Endothelial cell of umbilical vein (primary cell): ENCODE data around the gene ACP5. TPM values are rescaled to one million over a fixed set of nuclear protein-coding genes. Genes with fewer than 3 reads are reported as not detected.

Experiments
- BruUV-seq: library from RNA; stranded (reverse); fragments of 400-500 nt; replicated peaks from 2 replicates; lab custom pipeline; 2021; lab: Mats Ljungman, UMichigan
- CTCF ChIA-PET: fragments of 300-600, 350-600 bp; sonication (Branson Sonifier 250); formaldehyde crosslinking; loops from one replicate; lab custom pipeline; 2021; ENCODE audit warnings: antibody characterized with exemption, inconsistent platforms; lab: Charles Lee
- POLR2A ChIA-PET: fragments of 300-600, 350-600 bp; sonication (Branson Sonifier 250); formaldehyde crosslinking; loops from one replicate; lab custom pipeline; 2021; ENCODE audit warnings: antibody characterized with exemption, inconsistent platforms; lab: Charles Lee
- DNase-seq: peaks from one replicate; pipeline ENCODE4 v3.0.0-alpha.2; 2011; ENCODE audit warnings: low read depth, low spot score
- FAIRE-seq: peaks from 2 replicates; lab custom pipeline; 2011; peaks lifted over from hg19 to GRCh38; lab: Jason Lieb, UNC
- H2AFZ ChIP-seq: 2 replicates; pipeline ENCODE4 v1.6.0; 2012; ENCODE audit warnings: low read depth, low read length, control low read depth, inconsistent platforms
- H3K27ac ChIP-seq: 2 replicates; pipeline ENCODE4 v1.5.1; 2011; ENCODE audit warnings: low read depth, mild to moderate bottlenecking, control low read depth, low read length, moderate library complexity; ENCODE audit not compliant: insufficient read depth
- H3K27me3 ChIP-seq, 2 experiments: 2 replicates each; pipeline versions ENCODE4 v1.6.0 to v1.6.1; 2011; ENCODE audit warnings: low read length in 2 of 2, mixed read lengths in 1 of 2; ENCODE audit not compliant: control insufficient read depth in 2 of 2, insufficient read depth in 2 of 2
- H3K36me3 ChIP-seq, 2 experiments: 2 replicates in 1 of 2; 3 replicates in 1 of 2; pipeline ENCODE4 v1.5.1; 2011; ENCODE audit warnings: low read length in 2 of 2, mild to moderate bottlenecking in 1 of 2, moderate library complexity in 1 of 2; ENCODE audit not compliant: control insufficient read depth in 2 of 2, insufficient read depth in 2 of 2; ENCODE audit errors: extremely low read depth in 1 of 2
- H3K4me1 ChIP-seq: 3 replicates; pipeline ENCODE4 v1.5.1; 2011; ENCODE audit warnings: mild to moderate bottlenecking, low read length; ENCODE audit not compliant: control insufficient read depth, insufficient read depth; ENCODE audit errors: extremely low read depth
- H3K4me2 ChIP-seq: 2 replicates; pipeline ENCODE4 v1.6.1; 2011; ENCODE audit warnings: low read length, control low read depth, mixed read lengths; ENCODE audit not compliant: insufficient read depth
- H3K4me3 ChIP-seq, 3 experiments: fragments of 200-600 bp in 1 of 3; sonication (generic), shearing (Covaris generic) in 1 of 3; replicated peaks in 1 of 3; 2 replicates each; pipeline ENCODE4 v1.5.1; 2011 to 2016; ENCODE audit warnings: control low read depth in 3 of 3, low read length in 3 of 3, mild to moderate bottlenecking in 2 of 3, inconsistent platforms in 1 of 3, low read depth in 1 of 3, moderate library complexity in 1 of 3; ENCODE audit not compliant: insufficient read depth in 1 of 3
- H3K79me2 ChIP-seq: 2 replicates; pipeline ENCODE4 v1.6.0; 2012; ENCODE audit warnings: low read length, inconsistent platforms; ENCODE audit not compliant: control insufficient read depth, insufficient read depth
- H3K9ac ChIP-seq: replicated peaks from 2 replicates; pipeline ENCODE3; 2011; ENCODE audit warnings: low read length, control low read depth; ENCODE audit not compliant: insufficient read depth; ENCODE audit errors: extremely low read depth
- H3K9me1 ChIP-seq: replicated peaks from 3 replicates; pipeline ENCODE4 v1.6.0; 2011; ENCODE audit warnings: mild to moderate bottlenecking, low read length; ENCODE audit not compliant: control insufficient read depth, insufficient read depth; ENCODE audit errors: extremely low read depth
- H3K9me3 ChIP-seq: replicated peaks from 2 replicates; pipeline ENCODE4 v1.5.1; 2012; ENCODE audit warnings: low read length, inconsistent platforms; ENCODE audit not compliant: control insufficient read depth, insufficient read depth
- H4K20me1 ChIP-seq: replicated peaks from 2 replicates; pipeline ENCODE3; 2011; ENCODE audit warnings: mild to moderate bottlenecking, low read length; ENCODE audit not compliant: control insufficient read depth, insufficient read depth; ENCODE audit errors: extremely low read depth
- CTCF ChIP-seq, 2 donors: IDR thresholded peaks; 1 replicate in 1 of 2; 2 replicates in 1 of 2; pipeline ENCODE4 v1.5.1; 2011; ENCODE audit warnings: low read length in 2 of 2, mild to moderate bottlenecking in 2 of 2, moderate library complexity in 2 of 2, control low read depth in 1 of 2, inconsistent platforms in 1 of 2, low read depth in 1 of 2; ENCODE audit not compliant: insufficient read depth in 1 of 2; ENCODE audit errors: extremely low read depth in 1 of 2
- EZH2 ChIP-seq: IDR thresholded peaks from 2 replicates; pipeline ENCODE4 v1.6.1; 2012; ENCODE audit warnings: borderline replicate concordance, low read depth, mild to moderate bottlenecking, moderate library complexity, low read length, inconsistent platforms; ENCODE audit not compliant: severe bottlenecking
- FOS ChIP-seq: IDR thresholded peaks from 2 replicates; pipeline ENCODE4 v1.6.1; 2011; ENCODE audit warnings: mild to moderate bottlenecking, low read length, moderate library complexity, borderline replicate concordance; ENCODE audit not compliant: insufficient read depth
- GATA2 ChIP-seq: IDR thresholded peaks from 2 replicates; pipeline ENCODE4 v1.7.0; 2011; ENCODE audit warnings: low read depth, mild to moderate bottlenecking, moderate library complexity, mixed read lengths, low read length; ENCODE audit not compliant: insufficient read length, insufficient read depth
- JUN ChIP-seq: IDR thresholded peaks from 2 replicates; pipeline ENCODE4 v1.6.1; 2011; ENCODE audit warnings: borderline replicate concordance, low read depth; ENCODE audit not compliant: insufficient read length, insufficient read depth
- MAX ChIP-seq: IDR thresholded peaks from 2 replicates; pipeline ENCODE4 v1.6.1; 2011; ENCODE audit not compliant: insufficient read depth, insufficient read length
- MYC ChIP-seq: IDR thresholded peaks from one replicate; pipeline ENCODE4 v1.6.1; 2011; ENCODE audit warnings: mild to moderate bottlenecking, low read depth, low read length
- POLR2A ChIP-seq: IDR thresholded peaks from 2 replicates; pipeline ENCODE4 v1.6.1; 2012; ENCODE audit warnings: low read depth, mild to moderate bottlenecking, control low read depth, low read length
- POLR2AphosphoS5 ChIP-seq: IDR thresholded peaks from 2 replicates; pipeline ENCODE4 v1.6.1; 2012; ENCODE audit warnings: low read depth, mild to moderate bottlenecking, control low read depth, low read length, moderate library complexity; ENCODE audit not compliant: insufficient read depth
- dilution Hi-C: fragments of 300-500 bp; cut with MboI; formaldehyde crosslinking; loops from one replicate; pipeline ENCODE4 v1.15.0; 2019; ENCODE audit warnings: low sequenced_read_pairs; ENCODE audit not compliant: extremely low pct_ligation_motif_present
- intact Hi-C: fragments of 100-400 bp; cut with micrococcal nuclease; formaldehyde crosslinking; loops from one replicate; pipeline ENCODE4 v1.10.0; 2022
- polyA plus RNA-seq, 4 experiments: library from polyadenylated mRNA; depleted of rRNA in 3 of 4; stranded (reverse) in 3 of 4; unstranded in 1 of 4; fragments of >200 nt; gene quantifications; 2 replicates each; pipeline versions ENCODE4 v1.2.1 to v1.2.3, GENCODE V29; 2011 to 2012; ENCODE audit warnings: missing spikeins in 1 of 4
- total RNA-seq: library from RNA; stranded (reverse); gene quantifications from 2 replicates; pipeline ENCODE4 v1.2.3, GENCODE V29; 2021

ACP5 gene
- total and polyA plus RNA-seq, 2 donors (not counting 3 experiments of a cell fraction or from before 2014, with no cell fraction given), result 1.3 TPM; not detected in 1

DNA sequence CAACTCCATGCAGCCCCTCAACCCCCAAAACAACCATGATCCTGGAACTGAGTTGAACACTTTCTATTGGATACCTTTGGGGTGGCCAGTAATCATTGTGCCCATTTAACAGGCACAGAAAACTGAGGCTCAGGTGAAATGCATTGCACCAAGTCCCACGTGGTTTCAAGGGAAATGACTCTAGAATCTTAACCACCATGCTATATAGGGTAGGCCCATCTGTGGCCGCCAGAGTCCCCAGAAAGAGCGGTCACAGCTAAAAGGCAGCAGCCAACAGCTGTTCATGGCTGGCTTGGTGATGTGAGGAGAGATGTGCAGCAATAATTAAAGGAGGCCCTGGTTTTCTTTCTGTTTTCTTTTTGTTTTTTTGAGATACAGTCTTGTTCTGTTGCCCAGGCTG is 36.2 kb downstream of the ACP5 start:
- dilution Hi-C loops, result no loop called here
- DNase-seq, result no peak
- Histone ChIP-seq H3K9ac (no peak overlapping the region), H3K79me2 (no peaks in the 10 kb centered on the region), H3K27me3 (peaks cover 5 to 9% of the 10 kb centered on the region in 2 experiments), H3K36me3 (no peaks in the 10 kb centered on the region), H3K4me2 (no peak overlapping the region), H3K27ac (no peak overlapping the region), H4K20me1 (no peaks in the 10 kb centered on the region), H2AFZ (no peak overlapping the region), H3K9me1 (no peaks in the 10 kb centered on the region), H3K4me3 (no peak overlapping the region), H3K4me1 (no peaks in the 10 kb centered on the region), H3K9me3 (no peaks in the 10 kb centered on the region)
- BruUV-seq, result no TSS peak
- CTCF ChIA-PET, result interaction anchor here (1.6 kb wide), 1 partner anchor 160 kb away, joined by 5 read pairs; no protein-coding TSS in a partner anchor
- FAIRE-seq, result no peak
- POLR2A ChIA-PET, result no interaction called here
- TF ChIP-seq POLR2A, result no peak
- TF ChIP-seq POLR2AphosphoS5, result no peak
- TF ChIP-seq CTCF (IDR thresholded peaks at IDR 0.05; ENCODE audit: extremely low read depth in 1 of 2, insufficient read depth in 1 of 2, low read depth in 1 of 2, low read length in 2 of 2), result no peak
- no peak for TF ChIP-seq FOS
- intact Hi-C loops, result no loop called here

DNA sequence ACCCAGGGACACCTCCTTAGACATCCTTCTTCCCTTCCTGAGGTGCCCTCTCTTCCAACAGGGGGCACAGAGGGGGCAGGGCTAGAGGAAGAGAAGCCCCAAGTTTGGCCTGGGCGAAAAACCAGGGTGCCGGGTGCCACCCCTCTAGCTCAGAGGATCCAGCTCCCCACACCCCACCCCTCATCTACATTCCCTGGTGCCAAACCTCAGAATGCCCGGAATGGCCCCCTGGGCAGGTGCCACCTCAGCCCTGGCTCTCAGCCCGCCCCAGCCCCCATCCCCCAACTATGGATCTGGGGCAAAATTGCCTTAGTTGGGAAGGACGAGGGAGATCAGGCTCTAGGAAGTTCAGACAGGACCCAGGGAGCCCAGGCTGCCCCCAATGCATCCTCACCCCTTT is 36.8 kb downstream of the ACP5 start:
- Histone ChIP-seq H3K9me3 (no peaks in the 10 kb centered on the region), H3K4me3 (no peak overlapping the region), H3K27ac (no peak overlapping the region), H3K36me3 (no peaks in the 10 kb centered on the region), H3K4me2 (no peak overlapping the region), H3K27me3 (peaks cover 5 to 9% of the 10 kb centered on the region in 2 experiments), H3K9me1 (no peaks in the 10 kb centered on the region), H4K20me1 (no peaks in the 10 kb centered on the region), H3K9ac (no peak overlapping the region), H2AFZ (no peak overlapping the region), H3K79me2 (no peaks in the 10 kb centered on the region), H3K4me1 (peaks cover 3% of the 10 kb centered on the region)
- no peak for DNase-seq
- no peak for TF ChIP-seq GATA2
- TF ChIP-seq JUN, result no peak
- no peak for TF ChIP-seq CTCF (IDR thresholded peaks at IDR 0.05; ENCODE audit: extremely low read depth in 1 of 2, insufficient read depth in 1 of 2, low read depth in 1 of 2, low read length in 2 of 2)
- TF ChIP-seq MAX, result no peak
- no peak for TF ChIP-seq EZH2
- no peak for TF ChIP-seq POLR2A
- TF ChIP-seq FOS, result no peak
- no peak for TF ChIP-seq POLR2AphosphoS5
- no peak for TF ChIP-seq MYC
- intact Hi-C loops, result no loop called here
- dilution Hi-C loops, result no loop called here
- ChIA-PET CTCF (interaction anchor here (1.6 kb wide), 1 partner anchor 160 kb away, joined by 5 read pairs; no protein-coding TSS in a partner anchor), POLR2A (no interaction called here)
- FAIRE-seq, result no peak
- BruUV-seq, result no TSS peak
